ENCODE data around the gene ASB11.

Gene ASB11

GRCh38 chrX:15271757-15272156 lies 43.7 kb downstream of the ASB11 start:
- H3K9me3 ChIP-seq (ENCODE audit: control insufficient read depth in 2 of 2, low read length in 2 of 2) = no peaks in the 10 kb centered on the region
- H3K27me3 ChIP-seq (ENCODE audit: control insufficient read depth in 1 of 2, insufficient read depth in 2 of 2, low read length in 2 of 2) = no peaks in the 10 kb centered on the region
- H3K4me3 ChIP-seq (ENCODE audit: low read length in 2 of 2) = no peak overlapping the region
- no peak overlapping the region for H3K9ac ChIP-seq (ENCODE audit: low read length in 2 of 2)
- H3K27ac ChIP-seq (ENCODE audit: low read length) = no peak overlapping the region
- peaks cover 2% of the 10 kb centered on the region for H3K4me1 ChIP-seq (ENCODE audit: control insufficient read depth, insufficient read depth, low read length)
- no peaks in the 10 kb centered on the region for H3K36me3 ChIP-seq (ENCODE audit: control insufficient read depth in 2 of 2, insufficient read depth in 2 of 2, low read length in 2 of 2)

- Histone ChIP-seq H3K4me3 (ENCODE audit: low read length in 2 of 2) (peak within 1 kb of the TSS; percentile 31 to 55), H3K9me3 (ENCODE audit: control insufficient read depth in 2 of 2, low read length in 2 of 2) (no peaks in the 10 kb centered on the region), H3K36me3 (ENCODE audit: control insufficient read depth in 2 of 2, insufficient read depth in 2 of 2, low read length in 2 of 2) (no peaks in the 10 kb centered on the region), H3K27me3 (ENCODE audit: control insufficient read depth in 1 of 2, insufficient read depth in 2 of 2, low read length in 2 of 2) (peaks cover 0 to 4% of the 10 kb centered on the region in 2 donors), H3K9ac (ENCODE audit: low read length in 2 of 2) (no peak within 1 kb of the TSS), H3K27ac (ENCODE audit: low read length) (no peak within 1 kb of the TSS), H3K4me1 (ENCODE audit: control insufficient read depth, insufficient read depth, low read length) (peaks cover 2% of the 10 kb centered on the region)
These were observed 45.6 kb downstream of the ASB11 start, which contains the start of gene ASB9 for GRCh38 chrX:15269618-15270521. TSS of gene ASB9 (minus strand) at chrX:15270083. CDS start at chrX:15269874, 209 bp downstream.

DNA sequence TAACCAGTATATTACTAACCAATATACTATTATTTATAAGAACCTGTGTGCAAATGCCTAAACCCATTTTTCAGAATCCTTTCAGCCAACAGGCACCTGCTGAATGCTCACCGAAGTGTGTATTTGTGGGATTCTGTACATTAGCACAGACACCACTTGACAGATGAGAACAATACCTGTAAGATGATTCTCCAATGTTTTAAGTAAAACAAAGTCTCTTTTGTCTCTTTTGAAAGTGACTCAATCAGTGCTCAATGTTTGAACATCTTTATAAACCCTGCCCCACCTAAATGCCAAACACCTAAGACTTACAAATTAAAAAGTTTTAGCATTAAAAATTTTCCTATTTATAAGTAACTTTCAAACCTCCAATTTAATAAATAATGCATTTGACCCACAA lies 46.3 kb downstream of the ASB11 start:
- Histone ChIP-seq H3K4me3 (ENCODE audit: low read length in 2 of 2) (no peak overlapping the region), H3K36me3 (ENCODE audit: control insufficient read depth in 2 of 2, insufficient read depth in 2 of 2, low read length in 2 of 2) (no peaks in the 10 kb centered on the region), H3K4me1 (ENCODE audit: control insufficient read depth, insufficient read depth, low read length) (peaks cover 2% of the 10 kb centered on the region), H3K9me3 (ENCODE audit: control insufficient read depth in 2 of 2, low read length in 2 of 2) (no peaks in the 10 kb centered on the region), H3K9ac (ENCODE audit: low read length in 2 of 2) (no peak overlapping the region), H3K27ac (ENCODE audit: low read length) (no peak overlapping the region), H3K27me3 (ENCODE audit: control insufficient read depth in 1 of 2, insufficient read depth in 2 of 2, low read length in 2 of 2) (peaks cover 0 to 10% of the 10 kb centered on the region in 2 donors)

GRCh38 chrX:15254852-15255251 lies 60.6 kb downstream of the ASB11 start:
- Histone ChIP-seq H3K9me3 (ENCODE audit: control insufficient read depth in 2 of 2, low read length in 2 of 2) (no peaks in the 10 kb centered on the region), H3K36me3 (ENCODE audit: control insufficient read depth in 2 of 2, insufficient read depth in 2 of 2, low read length in 2 of 2) (no peaks in the 10 kb centered on the region), H3K4me3 (ENCODE audit: low read length in 2 of 2) (no peak overlapping the region), H3K27me3 (ENCODE audit: control insufficient read depth in 1 of 2, insufficient read depth in 2 of 2, low read length in 2 of 2) (peaks cover 0 to 2% of the 10 kb centered on the region in 2 donors), H3K27ac (ENCODE audit: low read length) (no peak overlapping the region), H3K9ac (ENCODE audit: low read length in 2 of 2) (no peak overlapping the region), H3K4me1 (ENCODE audit: control insufficient read depth, insufficient read depth, low read length) (no peaks in the 10 kb centered on the region)

DNA sequence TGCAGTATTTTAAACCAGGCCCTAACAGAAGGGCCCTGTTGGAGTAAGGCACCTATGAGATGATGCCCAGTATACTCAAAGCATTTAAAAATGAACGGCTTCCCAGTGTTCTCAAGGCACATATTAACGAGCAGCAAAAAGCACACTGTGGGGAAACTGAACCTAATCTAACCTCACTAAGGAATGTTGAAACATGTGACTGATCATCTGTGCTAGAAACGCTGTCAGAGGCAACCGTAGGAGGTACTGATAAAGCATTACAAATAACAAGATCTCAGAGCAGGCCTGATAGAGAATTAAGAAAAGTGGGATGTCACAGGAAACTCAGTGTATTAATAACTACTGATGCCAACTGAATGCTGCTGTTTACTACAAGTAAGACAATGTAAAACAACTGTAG lies 69.5 kb downstream of the ASB11 start:
- no peak overlapping the region for H3K4me3 ChIP-seq (ENCODE audit: low read length in 2 of 2)
- H3K4me1 ChIP-seq (ENCODE audit: control insufficient read depth, insufficient read depth, low read length) = no peaks in the 10 kb centered on the region
- H3K36me3 ChIP-seq (ENCODE audit: control insufficient read depth in 2 of 2, insufficient read depth in 2 of 2, low read length in 2 of 2) = no peaks in the 10 kb centered on the region
- no peak overlapping the region for H3K9ac ChIP-seq (ENCODE audit: low read length in 2 of 2)
- H3K27me3 ChIP-seq (ENCODE audit: control insufficient read depth in 1 of 2, insufficient read depth in 2 of 2, low read length in 2 of 2) = peaks cover 0 to 7% of the 10 kb centered on the region in 2 donors
- no peak overlapping the region for H3K27ac ChIP-seq (ENCODE audit: low read length)
- H3K9me3 ChIP-seq (ENCODE audit: control insufficient read depth in 2 of 2, low read length in 2 of 2) = no peaks in the 10 kb centered on the region

DNA sequence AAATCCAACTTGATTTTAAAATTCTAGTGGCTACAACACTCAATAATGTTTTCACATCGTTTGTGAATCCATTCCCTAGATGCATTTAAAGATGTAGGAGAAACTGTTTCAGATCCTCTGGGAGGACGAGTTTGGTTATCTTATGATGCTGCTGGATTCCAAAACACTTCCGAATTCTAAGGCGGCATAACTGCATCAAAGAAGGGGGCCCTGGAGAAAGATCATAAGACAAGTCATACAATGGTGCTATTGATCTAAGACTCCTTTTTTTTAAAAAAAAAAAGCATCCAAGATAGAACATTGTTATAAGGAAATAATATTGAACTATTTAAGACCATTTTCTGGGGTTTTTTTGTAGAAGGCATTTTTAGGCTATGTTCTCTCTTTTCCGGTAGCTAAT lies 71.0 kb downstream of the ASB11 start:
- H3K27ac ChIP-seq (ENCODE audit: low read length) = no peak overlapping the region
- H3K9me3 ChIP-seq (ENCODE audit: control insufficient read depth in 2 of 2, low read length in 2 of 2) = no peaks in the 10 kb centered on the region
- H3K9ac ChIP-seq (ENCODE audit: low read length in 2 of 2) = no peak overlapping the region
- no peaks in the 10 kb centered on the region for H3K4me1 ChIP-seq (ENCODE audit: control insufficient read depth, insufficient read depth, low read length)
- H3K4me3 ChIP-seq (ENCODE audit: low read length in 2 of 2) = no peak overlapping the region
- H3K27me3 ChIP-seq (ENCODE audit: control insufficient read depth in 1 of 2, insufficient read depth in 2 of 2, low read length in 2 of 2) = peaks cover 0 to 6% of the 10 kb centered on the region in 2 donors
- no peaks in the 10 kb centered on the region for H3K36me3 ChIP-seq (ENCODE audit: control insufficient read depth in 2 of 2, insufficient read depth in 2 of 2, low read length in 2 of 2)

- H3K36me3 ChIP-seq (ENCODE audit: control insufficient read depth in 2 of 2, insufficient read depth in 2 of 2, low read length in 2 of 2) = no peaks in the 10 kb centered on the region
- no peak overlapping the region for H3K4me3 ChIP-seq (ENCODE audit: low read length in 2 of 2)
These were observed 72.4 kb downstream of the ASB11 start for GRCh38 chrX:15242899-15243555.

GRCh38 chrX:15241301-15241700 lies 74.1 kb downstream of the ASB11 start:
- no peaks in the 10 kb centered on the region for H3K36me3 ChIP-seq (ENCODE audit: control insufficient read depth in 2 of 2, insufficient read depth in 2 of 2, low read length in 2 of 2)
- no peak overlapping the region for H3K9ac ChIP-seq (ENCODE audit: low read length in 2 of 2)
- H3K9me3 ChIP-seq (ENCODE audit: control insufficient read depth in 2 of 2, low read length in 2 of 2) = no peaks in the 10 kb centered on the region
- no peak overlapping the region for H3K4me3 ChIP-seq (ENCODE audit: low read length in 2 of 2)
- H3K27ac ChIP-seq (ENCODE audit: low read length) = no peak overlapping the region
- peaks cover 0 to 10% of the 10 kb centered on the region in 2 donors for H3K27me3 ChIP-seq (ENCODE audit: control insufficient read depth in 1 of 2, insufficient read depth in 2 of 2, low read length in 2 of 2)
- no peaks in the 10 kb centered on the region for H3K4me1 ChIP-seq (ENCODE audit: control insufficient read depth, insufficient read depth, low read length)

More at GRCh38 chrX:15242899-15243555, 72.4 kb downstream of the ASB11 start:
- Histone ChIP-seq H3K9me3 (ENCODE audit: control insufficient read depth in 2 of 2, low read length in 2 of 2) (no peaks in the 10 kb centered on the region), H3K27ac (ENCODE audit: low read length) (no peak overlapping the region), H3K4me1 (ENCODE audit: control insufficient read depth, insufficient read depth, low read length) (no peaks in the 10 kb centered on the region), H3K27me3 (ENCODE audit: control insufficient read depth in 1 of 2, insufficient read depth in 2 of 2, low read length in 2 of 2) (peaks cover 0 to 12% of the 10 kb centered on the region in 2 donors), H3K9ac (ENCODE audit: low read length in 2 of 2) (no peak overlapping the region)

DNA sequence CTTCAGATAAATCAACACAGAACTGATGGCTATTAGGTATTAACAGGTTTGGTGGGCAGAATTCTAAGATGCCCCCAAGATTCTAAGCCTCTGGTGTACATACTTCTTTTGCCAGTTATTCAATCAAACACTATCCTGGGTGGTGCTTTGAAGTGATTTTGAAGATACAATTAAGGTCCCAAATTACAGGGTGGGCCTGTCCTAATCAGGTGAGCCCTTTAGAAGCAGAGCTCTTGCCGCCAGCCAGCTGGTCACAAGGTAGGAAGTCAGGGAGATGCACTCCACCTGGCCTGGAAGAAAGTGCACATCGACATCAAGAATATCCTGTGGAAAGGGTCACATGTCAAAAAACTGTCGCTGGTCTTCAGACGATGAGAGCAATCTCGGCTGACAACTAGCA lies 75.0 kb downstream of the ASB11 start:
- Histone ChIP-seq H3K36me3 (ENCODE audit: control insufficient read depth in 2 of 2, insufficient read depth in 2 of 2, low read length in 2 of 2) (no peaks in the 10 kb centered on the region), H3K9me3 (ENCODE audit: control insufficient read depth in 2 of 2, low read length in 2 of 2) (no peaks in the 10 kb centered on the region), H3K27me3 (ENCODE audit: control insufficient read depth in 1 of 2, insufficient read depth in 2 of 2, low read length in 2 of 2) (peaks cover 0 to 10% of the 10 kb centered on the region in 2 donors), H3K27ac (ENCODE audit: low read length) (no peak overlapping the region), H3K9ac (ENCODE audit: low read length in 2 of 2) (no peak overlapping the region), H3K4me1 (ENCODE audit: control insufficient read depth, insufficient read depth, low read length) (no peaks in the 10 kb centered on the region), H3K4me3 (ENCODE audit: low read length in 2 of 2) (no peak overlapping the region)

- no peaks in the 10 kb centered on the region for H3K4me1 ChIP-seq (ENCODE audit: control insufficient read depth, insufficient read depth, low read length)
- no peaks in the 10 kb centered on the region for H3K9me3 ChIP-seq (ENCODE audit: control insufficient read depth in 2 of 2, low read length in 2 of 2)
- H3K9ac ChIP-seq (ENCODE audit: low read length in 2 of 2) = no peak overlapping the region
- no peaks in the 10 kb centered on the region for H3K36me3 ChIP-seq (ENCODE audit: control insufficient read depth in 2 of 2, insufficient read depth in 2 of 2, low read length in 2 of 2)
- peaks cover 0 to 10% of the 10 kb centered on the region in 2 donors for H3K27me3 ChIP-seq (ENCODE audit: control insufficient read depth in 1 of 2, insufficient read depth in 2 of 2, low read length in 2 of 2)
- H3K4me3 ChIP-seq (ENCODE audit: low read length in 2 of 2) = no peak overlapping the region
- H3K27ac ChIP-seq (ENCODE audit: low read length) = no peak overlapping the region
These were observed 79.3 kb downstream of the ASB11 start for GRCh38 chrX:15236146-15236545.

All from stomach smooth muscle (tissue), 2 donors.